HG02943 (cell line): ENCODE results near the gene EPHA8.

Experiments
- ATAC-seq: cut with Tn5 transposase; IDR thresholded peaks from one replicate; pipeline ENCODE4 v1.9.1; 2021; ENCODE audit warnings: mild to moderate bottlenecking, low read depth, moderate library complexity; ENCODE audit not compliant: unreplicated experiment

The EPHA8 gene

DNA sequence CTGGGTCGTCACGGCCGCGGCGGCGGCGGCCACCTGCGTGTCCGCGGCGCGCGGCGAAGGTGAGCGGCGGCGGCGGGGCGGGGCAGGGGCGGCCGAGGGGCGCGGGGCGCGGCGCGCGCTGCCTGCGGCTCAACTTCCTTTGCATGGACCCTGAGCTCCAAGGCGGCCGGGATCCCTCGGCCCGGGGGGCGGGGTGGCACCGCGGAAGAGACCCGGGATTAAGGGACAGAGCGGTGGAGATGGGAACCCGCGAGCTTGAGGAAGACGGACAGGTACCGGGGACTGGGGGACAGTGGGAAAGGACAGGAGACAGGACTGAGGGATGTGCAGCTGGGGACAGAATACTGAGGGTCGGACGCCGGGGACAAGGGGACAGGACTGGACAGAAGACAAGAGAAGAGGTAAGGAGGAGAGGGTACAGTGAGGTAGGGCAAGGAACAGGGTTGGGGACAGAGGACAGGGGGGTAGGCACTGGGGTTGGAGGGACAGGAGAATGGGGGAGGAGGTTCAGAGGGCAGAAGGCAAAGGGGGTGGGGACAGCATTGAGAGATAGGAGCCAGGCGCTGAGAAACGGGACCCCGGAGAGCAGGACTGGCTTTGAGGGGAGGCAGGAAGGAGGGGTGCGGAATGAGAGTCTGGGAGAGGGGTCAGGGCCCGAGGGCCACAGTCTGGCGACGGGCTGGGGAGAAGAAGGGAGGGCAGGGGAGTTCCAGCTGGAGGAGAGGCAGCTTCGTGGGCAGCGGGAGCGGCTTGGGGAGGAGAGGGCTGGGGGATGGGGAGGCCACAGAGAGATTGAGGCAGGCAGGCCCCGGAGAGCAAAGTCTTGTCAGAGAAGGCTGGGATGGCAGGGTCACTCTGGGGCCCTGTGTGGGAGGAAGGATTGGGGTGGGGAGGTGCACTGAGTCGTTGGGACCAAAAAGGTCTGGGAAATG lies 648 bp downstream of the EPHA8 start:
- ATAC-seq, result no peak

DNA sequence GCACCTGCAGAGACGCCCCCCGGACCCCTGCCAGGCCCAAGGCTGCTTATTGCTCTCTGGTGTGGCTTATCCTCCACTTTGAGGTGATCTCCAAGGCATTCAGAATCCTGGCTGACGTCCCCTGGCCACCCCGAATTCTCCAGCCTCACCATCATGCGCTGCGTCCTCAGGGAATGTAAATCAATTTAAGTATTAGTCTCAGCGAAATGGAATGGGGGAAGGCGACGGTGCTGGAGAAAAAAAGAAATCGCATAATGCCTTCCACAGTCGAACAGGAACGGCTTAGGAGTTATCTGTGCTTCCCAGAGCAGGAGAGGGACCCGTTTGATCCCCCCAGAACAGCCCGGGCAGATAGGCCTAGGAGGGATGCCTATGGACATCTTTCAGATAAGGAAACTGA lies 2.9 kb downstream of the EPHA8 start:
- no peak for ATAC-seq

DNA sequence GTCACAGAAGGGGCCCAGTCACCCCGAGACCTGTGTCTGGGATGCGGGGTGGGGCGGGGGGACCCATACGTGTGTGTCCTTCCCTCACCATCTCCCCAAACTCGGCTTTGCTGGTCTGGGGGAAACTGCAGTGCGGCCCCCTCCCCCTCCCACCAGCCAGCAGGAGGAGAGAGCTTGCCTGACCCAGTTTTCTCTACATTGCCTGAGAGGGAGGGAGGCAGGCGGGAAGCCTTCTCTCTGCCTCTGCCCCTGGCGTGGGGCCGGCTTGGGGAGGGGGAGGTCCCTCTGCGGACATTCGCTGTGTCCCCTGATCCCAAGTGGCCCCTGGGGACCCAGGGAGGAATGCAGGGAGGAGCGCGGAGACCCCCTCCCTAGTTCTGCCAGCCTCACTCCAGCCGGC lies 3.9 kb downstream of the EPHA8 start:
- ATAC-seq, result no peak

DNA sequence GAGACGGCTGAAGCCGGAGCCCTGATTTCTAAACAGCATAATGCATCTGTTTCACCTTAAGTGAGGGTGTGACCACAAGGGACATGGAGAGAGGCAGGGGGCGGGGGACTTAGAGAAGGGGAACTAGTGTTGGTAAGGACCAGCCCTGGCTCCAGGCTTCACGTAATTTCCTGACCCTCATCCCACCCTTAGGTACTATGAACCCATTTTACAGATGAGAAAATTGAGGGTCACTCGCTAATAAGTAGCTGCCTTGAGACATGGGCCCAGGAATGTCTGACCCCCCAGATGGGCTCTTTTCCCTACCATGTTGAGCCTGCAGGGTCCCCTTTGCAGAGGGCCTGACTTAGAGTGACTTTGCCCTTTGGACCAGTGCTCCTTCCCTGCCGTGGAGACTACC lies 4.7 kb downstream of the EPHA8 start:
- no peak for ATAC-seq

DNA sequence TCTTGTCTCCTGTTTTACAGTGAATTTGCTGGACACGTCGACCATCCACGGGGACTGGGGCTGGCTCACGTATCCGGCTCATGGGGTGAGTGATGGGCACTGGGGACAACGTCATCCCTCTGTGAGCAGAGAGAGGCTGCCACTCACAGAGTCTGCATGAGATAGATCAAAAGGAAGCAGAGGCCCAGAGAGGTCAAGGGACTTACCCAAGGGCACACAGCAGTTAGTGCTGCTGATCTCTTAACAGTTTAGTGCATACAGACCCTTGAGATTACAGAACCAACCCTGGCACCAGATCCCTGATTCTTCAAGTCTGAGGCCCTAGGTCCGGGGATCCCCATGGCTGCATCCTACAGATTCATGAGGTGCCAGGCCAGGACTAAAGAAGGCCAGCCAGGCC lies 6.0 kb downstream of the EPHA8 start:
- no peak for ATAC-seq

DNA sequence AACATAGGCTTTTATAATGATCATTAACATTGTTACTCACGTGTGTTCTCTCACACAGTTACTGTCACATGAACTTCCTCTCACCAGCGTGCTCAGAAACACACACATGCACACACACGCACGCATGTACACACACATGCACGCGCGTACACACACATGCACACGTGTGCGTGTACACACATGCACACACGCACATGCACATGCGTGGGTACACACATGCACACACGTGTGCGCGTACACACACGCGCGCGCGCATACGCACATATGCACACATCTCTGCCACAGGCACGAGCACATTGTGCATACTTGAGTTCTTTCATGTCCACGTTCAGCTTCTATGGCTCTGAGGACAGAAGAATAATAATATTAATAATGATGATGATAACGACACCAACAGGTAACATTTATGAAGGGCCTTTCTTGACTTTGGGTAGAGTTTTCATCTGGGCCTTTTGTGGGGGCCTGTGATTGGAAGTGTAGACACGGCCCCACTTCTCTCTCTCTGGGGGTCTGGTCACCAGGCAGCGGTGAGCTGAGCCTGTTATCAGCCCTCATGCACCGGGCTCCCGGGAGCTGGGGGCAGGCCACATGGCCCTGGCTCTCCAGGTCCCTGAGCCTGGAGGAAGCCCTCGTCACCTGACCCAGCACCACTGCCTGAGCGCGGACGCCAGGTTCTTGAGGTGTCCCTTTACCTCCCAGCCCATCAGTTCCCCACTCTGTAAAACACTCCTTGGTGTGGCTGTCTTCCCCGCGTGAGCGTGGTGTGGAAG lies 7.0 kb downstream of the EPHA8 start:
- no peak for ATAC-seq

DNA sequence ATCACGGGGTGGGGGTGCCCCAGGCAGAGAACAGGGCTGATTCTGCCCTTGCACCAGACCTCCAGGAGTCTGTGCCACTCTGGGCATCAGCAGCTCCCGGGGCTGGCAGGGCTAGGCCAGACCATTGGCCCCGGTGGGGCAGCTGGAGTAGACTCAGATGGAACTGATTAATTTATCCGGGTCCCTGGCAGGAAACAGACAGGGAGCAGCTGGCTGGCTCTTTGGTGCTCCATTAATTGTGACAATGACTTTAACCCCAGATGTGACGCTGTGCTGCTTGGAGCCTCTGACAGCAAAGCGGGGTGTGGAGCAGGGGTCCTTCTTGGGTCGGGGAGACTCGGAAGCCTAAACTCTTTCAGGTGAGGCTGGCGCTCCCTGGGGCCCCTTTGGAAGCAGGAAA lies 9.5 kb downstream of the EPHA8 start:
- ATAC-seq, result no peak

DNA sequence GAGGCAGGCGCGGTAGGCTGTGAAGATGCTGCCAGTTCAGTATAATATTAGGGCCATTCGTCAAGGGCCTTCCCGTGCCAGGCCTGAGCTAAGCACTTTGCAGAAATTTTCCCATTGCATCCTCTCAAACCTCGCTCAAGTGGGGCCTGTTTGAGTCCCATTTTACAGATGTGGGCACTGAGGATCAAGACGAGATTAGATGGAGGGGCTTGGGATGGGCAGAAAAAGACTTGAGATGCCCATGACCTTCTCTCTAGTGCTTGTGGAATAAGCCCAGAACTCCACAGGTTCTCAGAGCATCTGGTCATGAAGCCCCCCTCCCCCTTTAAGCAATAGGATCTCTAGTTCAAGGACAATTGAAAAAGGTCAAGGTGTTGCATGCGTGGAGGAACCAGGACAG lies 9.9 kb downstream of the EPHA8 start:
- no peak for ATAC-seq

DNA sequence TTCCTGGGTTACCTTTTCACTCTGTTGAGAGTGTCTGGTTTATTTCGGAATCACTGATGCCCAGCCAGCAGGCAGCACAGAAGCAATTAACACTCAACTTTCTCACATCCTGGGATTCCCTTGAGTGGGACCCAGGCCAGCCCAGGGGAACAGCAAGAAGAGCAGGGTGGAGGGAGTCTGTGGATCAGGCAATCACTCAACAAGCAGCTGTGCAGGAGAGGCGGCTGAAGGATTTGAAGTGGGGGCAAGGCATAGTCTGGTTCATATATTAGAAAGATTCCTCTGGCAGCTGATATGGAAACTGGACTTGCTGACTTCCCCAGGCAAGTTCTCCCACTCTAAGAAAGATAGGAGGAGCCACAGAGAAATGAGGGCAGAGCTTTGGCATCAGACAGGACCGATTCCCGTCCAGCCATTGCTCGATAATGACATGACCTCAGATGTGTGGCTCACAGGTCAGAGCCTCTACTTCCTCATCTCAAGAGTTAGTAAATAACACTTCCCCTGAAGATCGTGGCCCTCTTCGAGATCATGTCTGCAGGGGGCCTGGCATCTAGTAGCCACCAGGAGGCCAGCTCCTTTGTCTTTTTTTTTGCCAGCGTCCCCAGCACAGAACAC lies 12.4 kb downstream of the EPHA8 start:
- ATAC-seq, result no peak

DNA sequence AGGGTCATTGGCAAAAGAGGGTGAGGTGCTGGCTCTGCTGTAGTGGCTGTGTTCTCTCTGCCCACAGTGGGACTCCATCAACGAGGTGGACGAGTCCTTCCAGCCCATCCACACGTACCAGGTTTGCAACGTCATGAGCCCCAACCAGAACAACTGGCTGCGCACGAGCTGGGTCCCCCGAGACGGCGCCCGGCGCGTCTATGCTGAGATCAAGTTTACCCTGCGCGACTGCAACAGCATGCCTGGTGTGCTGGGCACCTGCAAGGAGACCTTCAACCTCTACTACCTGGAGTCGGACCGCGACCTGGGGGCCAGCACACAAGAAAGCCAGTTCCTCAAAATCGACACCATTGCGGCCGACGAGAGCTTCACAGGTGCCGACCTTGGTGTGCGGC lies 12.9 kb downstream of the EPHA8 start:
- no peak for ATAC-seq

DNA sequence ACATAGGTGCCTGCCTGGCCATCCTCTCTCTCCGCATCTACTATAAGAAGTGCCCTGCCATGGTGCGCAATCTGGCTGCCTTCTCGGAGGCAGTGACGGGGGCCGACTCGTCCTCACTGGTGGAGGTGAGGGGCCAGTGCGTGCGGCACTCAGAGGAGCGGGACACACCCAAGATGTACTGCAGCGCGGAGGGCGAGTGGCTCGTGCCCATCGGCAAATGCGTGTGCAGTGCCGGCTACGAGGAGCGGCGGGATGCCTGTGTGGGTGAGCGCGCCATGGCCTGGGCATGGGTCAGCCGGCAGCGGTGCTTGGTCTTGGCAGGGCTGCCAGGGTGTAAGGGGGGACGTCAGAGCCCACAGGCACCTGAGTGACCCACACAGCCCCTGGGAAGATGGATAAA lies 13.3 kb downstream of the EPHA8 start:
- ATAC-seq, result no peak

DNA sequence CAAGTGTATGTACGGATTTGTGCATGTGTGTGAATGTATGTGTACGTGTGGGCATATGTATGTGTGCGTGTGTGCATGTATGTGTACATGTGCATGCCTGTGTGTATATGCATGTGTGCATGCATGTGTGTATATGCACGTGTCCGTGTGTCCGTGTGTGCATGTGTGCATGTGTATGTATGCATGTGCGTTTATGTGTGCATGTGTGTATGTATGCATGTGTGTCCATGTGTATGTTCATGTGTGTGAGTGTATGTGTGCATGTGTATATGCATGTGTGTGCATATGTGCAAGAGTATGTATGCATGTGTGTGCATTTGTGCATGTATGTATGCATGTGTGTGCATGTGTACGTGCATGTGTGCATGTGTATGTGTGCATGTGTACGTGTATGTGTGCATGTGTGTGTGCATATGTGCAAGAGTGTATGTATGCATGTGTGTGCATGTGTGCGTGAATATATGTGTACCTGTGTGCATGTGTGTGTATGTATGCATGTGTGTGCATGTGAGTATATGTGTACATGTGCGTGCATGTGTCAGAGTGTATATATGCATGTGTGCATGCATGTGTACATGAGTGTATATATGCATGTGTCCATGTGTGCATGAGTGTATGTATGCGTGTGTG lies 15.6 kb downstream of the EPHA8 start:
- no peak for ATAC-seq

DNA sequence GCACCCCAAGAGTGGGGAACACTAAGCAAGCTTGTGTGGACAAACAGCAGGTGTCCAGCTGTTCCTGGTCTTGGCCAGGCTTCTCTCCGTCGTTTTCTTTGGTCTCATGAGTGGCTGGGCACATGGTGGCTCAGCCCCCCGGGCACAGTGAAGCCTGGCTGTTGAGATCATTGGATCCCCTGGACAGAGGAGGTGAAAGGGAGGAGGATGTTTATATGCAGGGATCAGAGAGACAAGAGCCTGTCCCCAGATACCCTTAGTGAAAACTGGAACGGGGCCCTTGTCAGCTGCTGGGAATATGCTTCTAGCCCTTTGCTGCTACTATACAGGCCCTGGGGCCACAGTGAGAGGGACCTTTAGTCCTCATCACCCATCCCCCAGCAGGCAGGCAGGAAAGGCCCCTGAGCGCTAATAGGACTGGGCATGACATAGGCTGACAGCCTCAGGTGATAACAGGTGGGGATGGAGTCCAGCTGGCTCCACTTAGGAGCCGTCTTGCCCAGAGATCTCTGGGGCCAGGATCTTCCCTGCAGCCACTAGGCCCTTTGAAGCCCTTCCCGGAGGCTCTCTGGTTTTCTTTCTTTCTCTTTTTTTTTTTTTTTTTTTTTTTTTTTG lies 16.4 kb downstream of the EPHA8 start:
- no peak for ATAC-seq

DNA sequence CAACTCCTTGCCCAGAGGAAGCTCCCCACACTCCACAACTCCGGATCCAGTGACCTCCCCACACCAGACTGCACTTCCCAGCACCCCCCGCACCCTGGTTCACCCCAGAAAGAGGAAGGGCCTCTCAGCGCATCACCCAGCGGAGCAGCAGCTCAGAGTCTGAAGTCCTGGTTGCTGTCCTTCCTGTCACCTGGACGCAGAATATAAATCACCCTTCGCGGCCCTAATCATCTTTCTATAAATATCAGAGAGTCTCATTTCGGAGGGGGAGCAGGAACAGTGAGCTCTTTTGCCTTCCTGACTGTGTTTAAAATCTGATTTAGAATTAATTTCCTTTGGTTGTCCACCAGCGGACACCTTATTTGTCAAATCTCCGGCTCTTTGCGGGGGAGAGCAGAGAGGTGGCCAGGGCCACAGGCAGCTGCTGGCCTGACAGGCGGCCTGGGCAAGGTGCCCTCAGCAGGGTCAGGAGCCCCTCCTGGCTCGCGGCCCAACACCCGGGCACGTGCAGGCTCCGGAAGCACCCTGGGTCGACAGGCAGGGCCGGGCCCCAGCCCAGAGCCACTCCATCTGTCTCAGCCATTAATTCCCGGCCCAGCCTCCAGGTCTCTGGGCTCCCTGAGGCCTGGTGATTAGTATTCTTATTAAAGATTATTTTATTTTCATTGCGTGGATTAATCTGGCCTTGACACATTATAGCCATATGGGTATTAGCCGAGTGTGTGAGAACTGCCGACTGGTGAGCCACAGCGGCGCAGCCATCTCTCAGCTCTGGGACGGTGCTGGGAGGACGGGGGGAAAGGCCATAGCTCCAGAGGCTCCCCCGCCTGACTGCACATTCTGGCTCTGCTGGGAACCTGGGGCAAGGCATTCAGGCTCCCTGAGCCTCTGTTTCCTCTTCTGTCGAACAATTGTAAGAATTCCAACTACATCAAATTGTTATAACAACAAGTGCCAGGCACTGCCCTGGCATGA lies 19.7 kb downstream of the EPHA8 start:
- no peak for ATAC-seq

DNA sequence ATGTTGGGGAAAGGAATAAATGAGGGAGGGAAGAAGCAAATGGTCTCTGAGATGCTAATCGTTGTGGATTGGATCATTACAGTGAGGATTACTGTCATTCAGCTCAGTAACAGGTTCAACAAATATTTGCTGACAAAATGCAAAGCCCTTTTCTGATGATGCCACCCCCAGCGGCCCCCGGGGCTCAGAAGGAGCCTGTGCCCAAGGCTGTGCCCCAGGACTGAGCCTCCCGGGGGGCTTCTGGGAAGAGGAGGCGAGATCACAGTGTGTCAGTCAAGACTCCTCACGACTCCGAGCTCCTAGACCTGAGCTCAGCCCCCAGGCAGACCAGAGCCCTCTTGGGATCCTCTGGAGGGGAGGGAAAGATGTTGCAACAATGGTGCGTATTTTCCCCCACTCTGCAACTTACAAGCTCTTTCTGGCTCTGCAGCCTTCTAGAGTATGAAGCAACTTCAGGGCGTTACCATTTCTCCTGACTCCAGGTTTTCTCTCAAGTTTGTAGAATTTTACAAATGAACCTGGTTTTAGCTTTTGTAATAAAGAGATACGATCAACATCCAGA lies 20.8 kb downstream of the EPHA8 start:
- ATAC-seq, result no peak

DNA sequence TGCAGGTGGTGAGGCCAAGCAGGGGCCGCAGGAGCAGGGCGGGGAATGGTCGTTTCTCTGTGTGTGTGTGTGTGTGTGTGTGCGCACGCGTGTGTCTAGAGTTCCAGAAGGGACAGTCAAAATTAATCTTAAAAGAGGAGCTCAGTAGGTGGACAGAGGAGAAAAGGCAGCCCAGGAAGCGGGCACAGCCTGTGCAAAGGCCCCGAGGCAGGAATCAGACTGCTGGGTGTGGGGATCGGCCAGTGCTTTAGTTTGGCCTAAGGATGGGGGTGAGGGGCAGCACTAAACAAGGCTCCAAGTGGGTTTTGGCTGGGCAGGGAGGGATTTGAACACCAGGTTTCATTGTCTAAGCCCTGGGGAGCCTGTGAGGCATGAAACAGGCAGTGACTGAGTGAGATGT lies 21.7 kb downstream of the EPHA8 start:
- no peak for ATAC-seq

DNA sequence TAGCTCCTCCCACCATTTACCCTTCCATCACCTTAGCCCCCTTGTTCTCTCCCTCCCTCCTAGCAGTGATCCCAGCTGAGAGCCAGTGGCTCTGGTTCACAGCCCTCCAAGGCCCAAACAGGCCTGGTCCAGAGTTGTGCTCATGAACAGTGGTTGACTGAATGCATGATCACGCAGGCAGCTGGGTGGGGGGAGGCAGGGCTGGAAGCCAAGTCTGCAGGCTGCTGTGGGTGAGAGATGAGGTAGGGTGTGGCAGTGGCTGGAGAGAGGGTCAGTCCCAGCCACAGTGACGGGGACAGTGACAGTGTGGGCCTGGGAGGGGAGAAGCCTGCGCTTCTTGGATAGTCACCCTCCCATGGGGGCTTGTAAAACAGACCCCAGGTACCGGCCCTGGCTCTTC lies 22.2 kb downstream of the EPHA8 start:
- ATAC-seq, result no peak

DNA sequence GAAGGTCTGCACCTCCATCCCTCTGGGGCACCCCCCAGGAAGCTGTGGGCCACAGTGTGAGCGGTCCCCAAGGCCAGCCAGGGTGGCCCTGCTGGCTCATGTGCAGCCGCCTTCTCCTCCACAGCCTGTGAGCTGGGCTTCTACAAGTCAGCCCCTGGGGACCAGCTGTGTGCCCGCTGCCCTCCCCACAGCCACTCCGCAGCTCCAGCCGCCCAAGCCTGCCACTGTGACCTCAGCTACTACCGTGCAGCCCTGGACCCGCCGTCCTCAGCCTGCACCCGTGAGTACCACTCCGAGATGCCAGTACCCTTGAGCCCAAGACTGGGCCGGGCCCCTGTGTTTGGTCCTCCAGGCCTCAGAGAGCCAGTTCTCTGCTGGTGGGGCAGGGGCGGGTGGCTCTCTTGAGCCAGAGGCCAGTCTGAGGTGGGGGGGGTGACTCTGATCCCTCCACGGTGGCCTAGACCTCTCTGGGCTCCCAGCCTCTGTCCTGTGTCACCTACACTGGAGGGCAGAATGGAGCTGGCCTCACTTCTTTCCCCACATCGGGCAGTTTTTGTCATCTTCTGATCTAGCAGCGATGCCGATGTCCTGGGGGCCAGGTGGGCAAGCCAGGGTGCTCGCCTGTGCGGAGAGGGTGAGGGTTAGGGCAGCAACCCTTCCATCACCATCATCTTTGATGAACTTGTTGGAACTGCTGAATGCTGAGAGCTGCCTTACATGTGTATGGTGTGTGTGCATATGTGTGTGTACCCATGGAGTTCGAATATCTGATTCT lies 23.3 kb downstream of the EPHA8 start:
- ATAC-seq, result no peak
